ENCODE measurements around the gene SELL. TPM values are rescaled to one million over a fixed set of nuclear protein-coding genes. Genes with fewer than 3 reads are reported as not detected.

SELL gene
- total and polyA plus RNA-seq, 2 of the 8 experiments (the other 6 are each of a cell fraction or from before 2014, with no cell fraction given): not detected

- no peak overlapping the region for H2AFZ ChIP-seq (ENCODE audit: low read length)
- ChIA-PET CTCF (ENCODE audit: partially characterized antibody) (interaction anchor here (1.6 kb wide), 1 partner anchor 64 kb away, joined by 3 read pairs; no protein-coding TSS in a partner anchor), POLR2A (ENCODE audit: partially characterized antibody) (no interaction called here)
- no peaks in the 10 kb centered on the region for H3K27me3 ChIP-seq (replicated peaks in 1 of 4; ENCODE audit: control insufficient read depth in 3 of 4, extremely low read depth in 1 of 4, insufficient read depth in 3 of 4, low read length in 3 of 4)
- no peak overlapping the region for H2BK20ac ChIP-seq (ENCODE audit: low read length)
- H3K9ac ChIP-seq (replicated peaks in 1 of 4; ENCODE audit: extremely low read depth in 1 of 4, low read depth in 3 of 4, low read length in 3 of 4): no peak overlapping the region
- H4K20me1 ChIP-seq (replicated peaks in 1 of 2; ENCODE audit: control insufficient read depth in 1 of 2, insufficient read depth in 2 of 2, low read length in 2 of 2): peaks cover 0 to 1% of the 10 kb centered on the region in 2 experiments
- H2BK5ac ChIP-seq (ENCODE audit: low read depth, low read length): no peak overlapping the region
- no peak overlapping the region for H3K14ac ChIP-seq (ENCODE audit: insufficient read length)
- H2BK15ac ChIP-seq (ENCODE audit: low read length): no peak overlapping the region
- no peak overlapping the region for H2AK5ac ChIP-seq (ENCODE audit: low read depth, low read length)
- no peak overlapping the region for H2BK12ac ChIP-seq (ENCODE audit: low read depth, low read length)
- no peaks in the 10 kb centered on the region for H3K79me1 ChIP-seq (ENCODE audit: low read depth, low read length)
- no peaks in the 10 kb centered on the region for H3K36me3 ChIP-seq (ENCODE audit: control insufficient read depth in 2 of 4, insufficient read depth in 4 of 4, low read length in 3 of 4)
- H3K9me3 ChIP-seq (ENCODE audit: insufficient read depth in 2 of 2, low read depth in 1 of 2, low read length in 1 of 2): no peaks in the 10 kb centered on the region
- H3K4ac ChIP-seq (replicated peaks; ENCODE audit: insufficient read length, low read depth, low read length): no peak overlapping the region
- FAIRE-seq: no peak
- H4K8ac ChIP-seq (ENCODE audit: extremely low read depth, insufficient read depth, low read length): no peak overlapping the region
- H3K4me2 ChIP-seq (ENCODE audit: insufficient read depth in 1 of 2, low read depth in 2 of 2, low read length in 2 of 2): no peak overlapping the region
- H4K91ac ChIP-seq (replicated peaks; ENCODE audit: insufficient read length, low read length): no peak overlapping the region
- H3K56ac ChIP-seq (replicated peaks; ENCODE audit: insufficient read length, low read depth, low read length): no peak overlapping the region
- no peak overlapping the region for H3K18ac ChIP-seq (ENCODE audit: extremely low read depth, low read length)
- H3K23me2 ChIP-seq (ENCODE audit: low read depth, low read length): no peaks in the 10 kb centered on the region
- no peaks in the 10 kb centered on the region for H3K4me1 ChIP-seq (replicated peaks in 1 of 4; ENCODE audit: control insufficient read depth in 3 of 4, insufficient read depth in 4 of 4, low read length in 3 of 4)
- no peak for DNase-seq (ENCODE audit: low read depth in 1 of 2, low spot score in 2 of 2)
- no peak overlapping the region for H4K5ac ChIP-seq (ENCODE audit: insufficient read length, low read depth, low read length)
- H2BK120ac ChIP-seq (replicated peaks; ENCODE audit: low read depth, low read length): no peak overlapping the region
- H3K4me3 ChIP-seq (ENCODE audit: extremely low read depth in 1 of 4, insufficient read depth in 2 of 4, low read depth in 3 of 4, low read length in 4 of 4): no peak overlapping the region
- H3K23ac ChIP-seq (ENCODE audit: insufficient read length): no peak overlapping the region
- WGBS, 2 experiments (ENCODE audit: extremely low coverage in 1 of 2, insufficient coverage in 1 of 2, insufficient read length in 1 of 2, insufficient replicate concordance in 2 of 2, low coverage in 1 of 2, low lambda C conversion rate in 2 of 2, missing lambda C conversion rate in 1 of 2): 89% methylated on average over 1 of the region's 1 CpG; no CpG with 5 or more reads in 1 of the 2 experiments
- no peaks in the 10 kb centered on the region for H3K79me2 ChIP-seq (ENCODE audit: control insufficient read depth in 1 of 2, insufficient read depth in 2 of 2, low read length in 2 of 2)
- TF ChIP-seq NRF1 (IDR thresholded peaks at IDR 0.05; ENCODE audit: low read depth, low read length): no peak
- H3K27ac ChIP-seq (ENCODE audit: low read depth, low read length): no peak overlapping the region
Observed at GRCh38 chr1:169648709-169649108, 62.7 kb downstream of the SELL start.

All from H1 (cell line).